Mesothelial cell of epicardium (in vitro differentiated cells): Measurements from ENCODE around the gene TOM1L2. TPM values are rescaled to one million over a fixed set of nuclear protein-coding genes. Genes with fewer than 3 reads are reported as not detected.
A peak's percentile ranks its signal among the peaks of the same experiment; 100 is the strongest.

Source experiments
- DNase-seq, 2 experiments: peaks; one replicate each; pipeline ENCODE4 v3.0.0; 2021; ENCODE audit warnings: low spot score in 2 of 2; ENCODE audit not compliant: unreplicated experiment in 2 of 2
- H3K27ac Mint-ChIP-seq: 2 replicates; pipeline ENCODE4 v1.8.0; 2021; ENCODE audit warnings: mixed read lengths
- H3K27me3 Mint-ChIP-seq: 2 replicates; pipeline ENCODE4 v1.8.0; 2021; ENCODE audit warnings: low read depth, mixed read lengths
- H3K36me3 Mint-ChIP-seq: 2 replicates; pipeline ENCODE4 v1.8.0; 2021; ENCODE audit warnings: mixed read lengths
- H3K4me1 Mint-ChIP-seq: 2 replicates; pipeline ENCODE4 v1.8.0; 2021; ENCODE audit warnings: mixed read lengths
- H3K4me3 Mint-ChIP-seq: 2 replicates; pipeline ENCODE4 v1.8.0; 2021; ENCODE audit warnings: mild to moderate bottlenecking, moderate library complexity, mixed read lengths
- H3K9me3 Mint-ChIP-seq: 2 replicates; pipeline ENCODE4 v1.8.0; 2021; ENCODE audit warnings: mixed read lengths
- total RNA-seq: library from RNA; stranded (reverse); gene quantifications from 3 replicates; pipeline ENCODE4 v1.2.1, GENCODE V29; 2021
- TF ChIP-seq, protein P1 (sequence below): fragments of 200-600 bp; sonication (generic); IDR thresholded peaks from one replicate; pipeline ENCODE4 v1.5.0; 2021; ENCODE audit warnings: antibody characterized with exemption; ENCODE audit not compliant: unreplicated experiment

Gene TOM1L2
- total RNA-seq, 1 donor from 2014 or later, result 126 TPM

DNA sequence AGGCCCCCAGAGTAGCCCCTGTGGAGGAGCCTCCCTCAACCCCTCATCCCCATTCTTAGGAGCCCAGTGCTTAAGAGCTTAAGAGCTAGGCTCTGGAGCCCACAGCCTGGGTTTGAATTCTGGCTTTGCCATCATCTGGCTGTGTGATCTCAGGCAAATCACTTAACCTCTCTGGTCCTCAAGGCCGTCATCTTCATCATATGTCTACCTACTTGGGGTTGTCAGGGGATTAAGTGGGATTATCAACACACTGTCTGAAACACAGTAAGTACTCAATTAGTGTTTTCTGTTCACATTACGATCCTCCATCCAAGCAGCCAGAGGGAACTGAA lies 140.2 kb downstream of the TOM1L2 start:
- no peak overlapping the region for H3K4me3 Mint-ChIP-seq
- no peaks in the 10 kb centered on the region for H3K9me3 Mint-ChIP-seq
- peaks cover 6% of the 10 kb centered on the region for H3K36me3 Mint-ChIP-seq
- DNase-seq, result no peak
- peak overlapping the region; percentile 83 for H3K27ac Mint-ChIP-seq
- H3K27me3 Mint-ChIP-seq, result no peaks in the 10 kb centered on the region
- H3K4me1 Mint-ChIP-seq, result peaks cover 55% of the 10 kb centered on the region
- TF ChIP-seq, protein P1, sequence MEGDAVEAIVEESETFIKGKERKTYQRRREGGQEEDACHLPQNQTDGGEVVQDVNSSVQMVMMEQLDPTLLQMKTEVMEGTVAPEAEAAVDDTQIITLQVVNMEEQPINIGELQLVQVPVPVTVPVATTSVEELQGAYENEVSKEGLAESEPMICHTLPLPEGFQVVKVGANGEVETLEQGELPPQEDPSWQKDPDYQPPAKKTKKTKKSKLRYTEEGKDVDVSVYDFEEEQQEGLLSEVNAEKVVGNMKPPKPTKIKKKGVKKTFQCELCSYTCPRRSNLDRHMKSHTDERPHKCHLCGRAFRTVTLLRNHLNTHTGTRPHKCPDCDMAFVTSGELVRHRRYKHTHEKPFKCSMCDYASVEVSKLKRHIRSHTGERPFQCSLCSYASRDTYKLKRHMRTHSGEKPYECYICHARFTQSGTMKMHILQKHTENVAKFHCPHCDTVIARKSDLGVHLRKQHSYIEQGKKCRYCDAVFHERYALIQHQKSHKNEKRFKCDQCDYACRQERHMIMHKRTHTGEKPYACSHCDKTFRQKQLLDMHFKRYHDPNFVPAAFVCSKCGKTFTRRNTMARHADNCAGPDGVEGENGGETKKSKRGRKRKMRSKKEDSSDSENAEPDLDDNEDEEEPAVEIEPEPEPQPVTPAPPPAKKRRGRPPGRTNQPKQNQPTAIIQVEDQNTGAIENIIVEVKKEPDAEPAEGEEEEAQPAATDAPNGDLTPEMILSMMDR, result no peak

DNA sequence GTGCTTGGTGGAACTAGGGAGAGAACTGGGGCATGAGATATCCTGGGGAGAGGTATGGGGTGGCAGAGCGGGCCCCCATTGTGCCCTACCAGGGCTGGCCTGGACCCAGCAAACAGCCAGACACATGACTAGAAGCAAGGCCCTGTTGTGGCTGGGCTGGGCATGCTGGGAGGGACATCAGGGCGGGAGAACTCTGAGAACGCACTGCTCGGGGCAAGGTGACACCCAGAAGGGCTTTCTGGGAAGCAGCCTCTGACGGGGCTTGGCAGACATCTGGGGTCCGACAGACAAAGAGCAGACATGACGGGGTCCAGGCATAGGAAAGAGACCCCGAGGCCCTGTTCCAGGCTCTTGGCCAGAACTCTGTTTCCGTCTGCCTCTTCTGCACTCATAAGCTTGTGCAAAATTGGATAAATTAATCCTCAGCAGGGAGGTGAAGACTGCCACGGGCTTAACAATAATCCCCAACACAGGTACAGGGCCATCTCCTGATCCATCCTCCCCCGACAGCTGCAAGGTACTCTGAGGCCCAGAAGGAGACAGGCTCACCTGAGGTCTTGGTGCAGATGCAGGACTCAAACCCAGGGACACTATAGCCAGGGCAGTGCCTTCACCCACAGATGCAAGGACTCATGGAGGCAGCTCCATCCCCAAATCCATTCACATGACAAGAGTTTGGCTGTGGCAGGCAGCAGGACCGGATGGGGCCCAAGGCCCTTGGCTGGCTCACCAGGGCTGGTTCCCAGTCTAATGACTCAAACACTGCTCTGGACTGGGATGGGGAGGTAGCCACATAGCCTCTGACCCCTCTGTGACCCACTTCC lies 140.8 kb downstream of the TOM1L2 start:
- Mint-ChIP-seq H3K4me1 (peaks cover 60% of the 10 kb centered on the region), H3K4me3 (no peak overlapping the region), H3K27ac (peak overlapping the region; percentile 90), H3K36me3 (peaks cover 10% of the 10 kb centered on the region), H3K9me3 (no peaks in the 10 kb centered on the region), H3K27me3 (no peaks in the 10 kb centered on the region)
- no peak for DNase-seq
- TF ChIP-seq, protein P1, result no peak

DNA sequence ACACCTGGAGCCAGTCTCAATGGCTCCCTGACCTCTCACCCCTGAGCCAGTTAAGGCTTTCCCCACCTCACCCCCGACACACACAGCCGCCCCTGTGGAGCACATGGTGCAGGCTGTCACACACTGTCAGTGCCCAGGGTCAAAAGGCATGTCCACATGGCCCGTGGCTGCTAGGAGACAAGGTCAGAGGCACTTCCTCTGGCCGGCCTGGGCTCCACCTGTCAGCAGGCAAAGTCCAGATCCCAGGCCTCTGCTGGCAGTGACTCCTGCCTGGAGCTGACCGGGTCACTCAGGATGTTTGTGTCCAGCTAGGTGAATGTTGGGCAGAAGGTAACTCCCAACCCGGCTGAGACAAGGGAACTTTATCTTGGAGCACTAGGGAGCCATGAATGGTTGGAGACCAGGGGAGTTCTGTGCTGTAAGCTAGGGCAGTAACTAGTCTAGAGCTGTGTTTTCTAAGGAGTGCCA lies 141.4 kb downstream of the TOM1L2 start:
- peak overlapping the region; percentile 90 for H3K27ac Mint-ChIP-seq
- no peaks in the 10 kb centered on the region for H3K9me3 Mint-ChIP-seq
- DNase-seq, result no peak
- H3K4me3 Mint-ChIP-seq, result no peak overlapping the region
- TF ChIP-seq, protein P1, result no peak
- H3K4me1 Mint-ChIP-seq, result peaks cover 61% of the 10 kb centered on the region
- no peaks in the 10 kb centered on the region for H3K27me3 Mint-ChIP-seq
- peaks cover 10% of the 10 kb centered on the region for H3K36me3 Mint-ChIP-seq

DNA sequence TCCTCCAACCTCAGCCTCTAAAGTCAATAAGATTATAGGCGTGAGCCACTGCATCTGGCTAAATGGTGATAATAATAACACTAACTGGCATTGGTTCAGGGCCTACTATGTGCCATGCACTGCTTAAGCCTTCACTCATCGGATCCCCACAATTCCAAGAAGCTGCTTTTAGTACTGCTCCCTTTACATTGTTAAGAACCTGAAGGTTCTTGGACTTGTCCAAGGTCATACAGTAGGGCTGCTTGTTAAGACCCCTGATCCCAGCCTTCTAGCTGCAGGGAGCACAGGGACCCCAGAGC lies 142.0 kb downstream of the TOM1L2 start:
- TF ChIP-seq, protein P1, result no peak
- DNase-seq, result no peak
- H3K4me3 Mint-ChIP-seq, result no peak overlapping the region
- no peaks in the 10 kb centered on the region for H3K27me3 Mint-ChIP-seq
- H3K27ac Mint-ChIP-seq, result peak overlapping the region; percentile 25
- peaks cover 56% of the 10 kb centered on the region for H3K4me1 Mint-ChIP-seq
- peaks cover 10% of the 10 kb centered on the region for H3K36me3 Mint-ChIP-seq
- no peaks in the 10 kb centered on the region for H3K9me3 Mint-ChIP-seq

DNA sequence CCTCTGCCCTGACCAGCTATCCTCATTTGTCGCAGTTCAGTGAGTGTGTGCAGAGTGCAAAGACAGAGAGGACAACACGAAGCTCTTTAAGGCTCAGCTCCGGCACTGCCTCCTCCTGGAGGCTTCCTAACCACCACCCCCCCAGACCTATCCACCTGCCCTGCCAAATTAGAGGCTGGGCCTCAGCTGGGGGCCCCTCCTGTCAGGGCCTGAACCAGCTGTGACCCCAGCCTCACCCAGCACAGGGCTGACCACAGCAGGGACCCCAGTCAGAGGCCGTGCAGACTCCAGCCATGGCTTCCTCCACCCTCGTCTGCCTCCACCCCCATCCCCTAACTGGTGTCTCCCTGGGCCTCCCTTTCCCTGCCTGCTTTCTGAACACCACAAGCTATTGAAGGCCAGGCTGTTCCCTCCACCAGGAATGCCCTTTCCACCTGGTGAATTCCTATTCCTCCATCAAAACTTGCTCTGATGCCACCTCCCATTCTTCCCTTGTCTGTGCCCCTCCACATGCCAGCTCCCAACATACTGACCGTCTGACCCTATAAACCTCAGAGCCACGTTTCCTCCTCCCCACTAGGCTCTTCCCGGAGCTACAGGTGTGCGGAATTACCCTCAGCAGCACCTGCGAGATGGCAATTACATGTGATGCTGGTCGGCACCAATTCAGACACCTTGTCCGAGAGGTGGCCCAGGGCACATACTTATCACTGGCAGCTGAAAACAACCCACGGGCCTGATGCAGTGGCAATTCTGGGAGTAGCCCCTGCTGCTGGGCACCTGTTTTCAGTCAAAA lies 144.2 kb downstream of the TOM1L2 start:
- Mint-ChIP-seq H3K4me3 (no peak overlapping the region), H3K27ac (peak overlapping the region; percentile 62), H3K27me3 (no peaks in the 10 kb centered on the region), H3K36me3 (peaks cover 10% of the 10 kb centered on the region), H3K9me3 (no peaks in the 10 kb centered on the region), H3K4me1 (peaks cover 56% of the 10 kb centered on the region)
- DNase-seq, result no peak
- TF ChIP-seq, protein P1, result no peak
